Measurements from ENCODE around the gene BAZ1A. TPM values are rescaled to one million over a fixed set of nuclear protein-coding genes. Genes with fewer than 3 reads are reported as not detected.

Gene BAZ1A
- total and polyA plus RNA-seq, 10 of the 15 experiments (the other 5 are each of a cell fraction or from before 2014, with no cell fraction given) = 34.3 to 96.5 (median 50.7) TPM

DNA sequence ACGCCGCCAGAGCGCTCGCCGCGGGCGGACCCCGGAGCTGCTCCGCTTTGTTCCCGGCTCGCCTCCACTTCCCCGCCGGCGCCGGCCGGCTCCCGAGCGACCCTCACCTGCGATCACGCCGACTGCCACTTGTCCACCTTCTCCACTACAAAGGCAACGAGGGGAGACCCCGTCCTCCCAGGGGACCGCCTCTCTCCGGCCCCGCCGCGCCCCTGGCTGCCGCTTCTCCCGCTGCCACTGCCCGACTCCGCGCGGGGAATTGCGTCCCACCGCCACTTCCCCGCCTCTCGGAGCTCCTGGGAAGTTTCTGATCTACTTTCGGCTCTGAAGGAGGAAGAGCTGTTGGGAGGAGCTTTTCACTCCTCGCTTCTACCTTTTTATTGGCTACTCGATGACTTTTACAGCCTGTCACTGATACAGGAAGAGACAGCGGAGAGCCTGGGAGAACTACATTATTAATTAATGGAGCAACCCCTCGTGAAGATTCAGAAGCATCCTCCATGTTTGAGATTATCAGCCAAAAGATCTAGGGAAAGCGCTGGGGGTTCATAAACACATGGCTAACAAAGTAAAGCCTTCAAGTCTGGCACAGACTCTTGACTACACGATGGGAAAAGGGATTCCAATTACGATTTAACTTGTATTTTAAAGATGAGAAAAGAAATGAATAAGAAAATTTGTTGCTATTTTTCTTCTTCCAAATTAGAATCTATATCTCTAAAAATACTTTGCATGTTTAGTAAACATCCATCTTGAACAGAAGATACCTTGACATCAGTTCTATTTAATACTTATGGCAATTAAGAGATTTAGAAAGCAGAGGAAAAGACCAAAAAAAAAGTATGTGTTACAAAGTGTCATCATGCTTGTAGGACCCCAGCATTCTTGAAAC, at the start of gene BAZ1A (continued):
- TF ChIP-seq E4F1 (IDR thresholded peaks at IDR 0.05; ENCODE audit: borderline replicate concordance, partially characterized antibody) (no peak), EGR1 (IDR thresholded peaks at IDR 0.05; ENCODE audit: borderline replicate concordance in 1 of 2, low read depth in 2 of 2, low read length in 2 of 2) (no peak), IKZF1 (conservative IDR thresholded peaks at IDR 0.05) (peak; percentile 92), KDM1A (IDR thresholded peaks at IDR 0.05; ENCODE audit: borderline replicate concordance) (no peak), IRF4 (IDR thresholded peaks at IDR 0.05; ENCODE audit: low read depth, low read length) (no peak), ETV6 (conservative IDR thresholded peaks at IDR 0.05 in 1 of 2, IDR thresholded peaks at IDR 0.05 in 1 of 2; ENCODE audit: borderline replicate concordance in 1 of 2, low read depth in 1 of 2) (no peak), SUPT20H (IDR thresholded peaks at IDR 0.05; ENCODE audit: borderline replicate concordance, control insufficient read depth, low read depth, low read length) (no peak), RELA (IDR thresholded peaks at IDR 0.05; ENCODE audit: borderline replicate concordance, partially characterized antibody) (no peak), RELB (IDR thresholded peaks at IDR 0.05; ENCODE audit: low read depth) (peak; percentile 71), RFX5 (IDR thresholded peaks at IDR 0.05; ENCODE audit: low read depth, low read length) (no peak), ZBTB11 (CRISPR knock-in tag; IDR thresholded peaks at IDR 0.05) (no peak), HDGF (IDR thresholded peaks at IDR 0.05) (no peak), NKRF (conservative IDR thresholded peaks at IDR 0.05) (peak; percentile 33), ATF7 (IDR thresholded peaks at IDR 0.05; ENCODE audit: low read depth) (no peak)
- TF ChIP-seq, protein P1, sequence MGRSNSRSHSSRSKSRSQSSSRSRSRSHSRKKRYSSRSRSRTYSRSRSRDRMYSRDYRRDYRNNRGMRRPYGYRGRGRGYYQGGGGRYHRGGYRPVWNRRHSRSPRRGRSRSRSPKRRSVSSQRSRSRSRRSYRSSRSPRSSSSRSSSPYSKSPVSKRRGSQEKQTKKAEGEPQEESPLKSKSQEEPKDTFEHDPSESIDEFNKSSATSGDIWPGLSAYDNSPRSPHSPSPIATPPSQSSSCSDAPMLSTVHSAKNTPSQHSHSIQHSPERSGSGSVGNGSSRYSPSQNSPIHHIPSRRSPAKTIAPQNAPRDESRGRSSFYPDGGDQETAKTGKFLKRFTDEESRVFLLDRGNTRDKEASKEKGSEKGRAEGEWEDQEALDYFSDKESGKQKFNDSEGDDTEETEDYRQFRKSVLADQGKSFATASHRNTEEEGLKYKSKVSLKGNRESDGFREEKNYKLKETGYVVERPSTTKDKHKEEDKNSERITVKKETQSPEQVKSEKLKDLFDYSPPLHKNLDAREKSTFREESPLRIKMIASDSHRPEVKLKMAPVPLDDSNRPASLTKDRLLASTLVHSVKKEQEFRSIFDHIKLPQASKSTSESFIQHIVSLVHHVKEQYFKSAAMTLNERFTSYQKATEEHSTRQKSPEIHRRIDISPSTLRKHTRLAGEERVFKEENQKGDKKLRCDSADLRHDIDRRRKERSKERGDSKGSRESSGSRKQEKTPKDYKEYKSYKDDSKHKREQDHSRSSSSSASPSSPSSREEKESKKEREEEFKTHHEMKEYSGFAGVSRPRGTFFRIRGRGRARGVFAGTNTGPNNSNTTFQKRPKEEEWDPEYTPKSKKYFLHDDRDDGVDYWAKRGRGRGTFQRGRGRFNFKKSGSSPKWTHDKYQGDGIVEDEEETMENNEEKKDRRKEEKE (IDR thresholded peaks at IDR 0.05) = no peak

Measured in GM12878 (cell line).